ENCODE measurements around the gene ORC6. TPM values are rescaled to one million over a fixed set of nuclear protein-coding genes. Genes with fewer than 3 reads are reported as not detected.

ORC6 gene
- total RNA-seq, 1 experiment from 2014 or later: 95.0 TPM

DNA sequence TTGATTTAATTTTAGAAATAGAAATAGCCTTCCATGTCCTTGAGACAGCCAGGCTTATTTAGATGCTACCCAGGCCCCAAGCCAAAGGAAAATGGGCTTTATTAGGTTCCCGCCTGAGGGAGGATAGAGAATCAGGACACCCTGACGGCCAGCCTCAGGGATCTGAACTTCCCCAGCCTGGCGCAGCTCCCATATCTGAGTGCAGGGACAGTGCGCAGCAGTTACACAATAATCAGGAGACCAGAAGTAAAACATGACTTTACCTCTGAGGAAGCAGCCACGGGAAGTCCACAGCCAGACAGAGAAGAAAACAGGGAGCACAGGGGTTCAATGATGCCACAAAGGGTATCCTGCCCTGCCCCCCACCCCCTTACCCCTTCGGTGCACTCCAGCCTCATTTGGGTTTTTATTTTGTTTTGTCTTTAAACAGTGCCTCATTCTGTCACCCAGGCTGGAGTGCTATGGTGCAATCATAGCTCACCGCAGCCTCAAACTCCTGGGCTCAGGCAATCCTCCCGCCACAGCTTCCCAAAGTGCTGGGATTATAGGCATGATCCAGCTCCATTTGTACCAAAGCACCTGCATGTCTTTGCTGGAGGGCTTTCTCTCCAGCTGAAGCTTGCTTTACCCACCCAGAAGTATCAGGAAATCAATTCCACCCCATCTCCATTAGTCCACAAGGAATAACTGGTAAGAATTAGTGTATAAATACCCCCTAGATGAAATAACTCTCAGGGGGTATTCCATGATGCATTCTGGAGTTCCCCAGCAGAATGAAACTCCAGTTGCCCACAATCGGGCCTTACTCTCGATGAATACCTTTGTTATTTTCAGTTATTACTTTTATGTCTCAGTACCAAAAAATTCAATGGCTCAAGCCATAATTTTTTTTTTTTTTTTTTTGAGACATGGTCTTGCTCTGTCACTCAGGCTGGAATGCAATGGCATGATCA is 21.9 kb downstream of the ORC6 start:
- H3K4me1 Mint-ChIP-seq: no peaks in the 10 kb centered on the region
- Histone ChIP-seq H4K5ac (ENCODE audit: insufficient read length, low read depth, low read length) (no peak overlapping the region), H4K91ac (ENCODE audit: insufficient read length, low read depth, low read length) (no peak overlapping the region), H2BK20ac (ENCODE audit: low read depth, low read length, poor library complexity, severe bottlenecking) (no peak overlapping the region), H3K4ac (ENCODE audit: low read depth, low read length) (no peak overlapping the region), H3K14ac (ENCODE audit: insufficient read depth, low read length) (no peak overlapping the region), H3K56ac (ENCODE audit: insufficient read length, low read depth, low read length) (no peak overlapping the region), H3K23me2 (ENCODE audit: insufficient read length, low read depth, low read length, poor library complexity, severe bottlenecking) (no peaks in the 10 kb centered on the region), H3T11ph (ENCODE audit: low read length) (no peak overlapping the region), H3K27ac (ENCODE audit: insufficient read length, low read depth, low read length) (no peak overlapping the region), H2AK5ac (ENCODE audit: insufficient read length, low read length) (no peak overlapping the region), H3K18ac (ENCODE audit: insufficient read length, low read depth, low read length) (no peak overlapping the region), H3K9me3 (ENCODE audit: control insufficient read depth, low read depth, low read length) (no peaks in the 10 kb centered on the region), H2BK120ac (ENCODE audit: low read depth, low read length, poor library complexity, severe bottlenecking) (no peak overlapping the region), H2BK12ac (ENCODE audit: insufficient read length, low read depth, low read length) (no peak overlapping the region), H3K27me3 (ENCODE audit: insufficient read depth, low read length) (no peaks in the 10 kb centered on the region), H3K4me2 (ENCODE audit: insufficient read depth, insufficient read length, low read length) (no peak overlapping the region), H2BK5ac (ENCODE audit: insufficient read length, low read length) (no peak overlapping the region), H2AFZ (ENCODE audit: low read length) (no peak overlapping the region), H3K79me2 (ENCODE audit: insufficient read depth, low read length) (no peaks in the 10 kb centered on the region), H3K4me1 (ENCODE audit: insufficient read depth, low read length) (no peaks in the 10 kb centered on the region), H3K23ac (ENCODE audit: insufficient read length, low read depth, low read length) (no peak overlapping the region), H2BK15ac (ENCODE audit: low read depth, low read length) (no peak overlapping the region), H4K20me1 (ENCODE audit: control insufficient read depth, insufficient read depth, insufficient read length) (no peaks in the 10 kb centered on the region), H3K79me1 (ENCODE audit: insufficient read depth, low read depth, low read length, poor library complexity, severe bottlenecking) (no peaks in the 10 kb centered on the region), H3K9ac (ENCODE audit: extremely low read depth, insufficient read length, low read length) (no peak overlapping the region), H4K8ac (replicated peaks; ENCODE audit: insufficient read length, low read depth, low read length) (no peak overlapping the region)
- H3K36me3 Mint-ChIP-seq (ENCODE audit: insufficient read depth in 1 of 3, low read depth in 3 of 3): no peaks in the 10 kb centered on the region; a peak in 1 of 7 replicates
- DNase-seq: no peak
- no peaks in the 10 kb centered on the region for H3K9me3 Mint-ChIP-seq
- WGBS (ENCODE audit: extremely low coverage, insufficient read length, low lambda C conversion rate): no CpG with 5 or more reads among the region's 10 CpGs
- no peaks in the 10 kb centered on the region for H3K27me3 Mint-ChIP-seq (ENCODE audit: low read depth)
- H3K27ac Mint-ChIP-seq: peak overlapping the region in 1 of 3 experiments; percentile 53; a peak in 1 of 7 replicates
- TF ChIP-seq, protein P1, sequence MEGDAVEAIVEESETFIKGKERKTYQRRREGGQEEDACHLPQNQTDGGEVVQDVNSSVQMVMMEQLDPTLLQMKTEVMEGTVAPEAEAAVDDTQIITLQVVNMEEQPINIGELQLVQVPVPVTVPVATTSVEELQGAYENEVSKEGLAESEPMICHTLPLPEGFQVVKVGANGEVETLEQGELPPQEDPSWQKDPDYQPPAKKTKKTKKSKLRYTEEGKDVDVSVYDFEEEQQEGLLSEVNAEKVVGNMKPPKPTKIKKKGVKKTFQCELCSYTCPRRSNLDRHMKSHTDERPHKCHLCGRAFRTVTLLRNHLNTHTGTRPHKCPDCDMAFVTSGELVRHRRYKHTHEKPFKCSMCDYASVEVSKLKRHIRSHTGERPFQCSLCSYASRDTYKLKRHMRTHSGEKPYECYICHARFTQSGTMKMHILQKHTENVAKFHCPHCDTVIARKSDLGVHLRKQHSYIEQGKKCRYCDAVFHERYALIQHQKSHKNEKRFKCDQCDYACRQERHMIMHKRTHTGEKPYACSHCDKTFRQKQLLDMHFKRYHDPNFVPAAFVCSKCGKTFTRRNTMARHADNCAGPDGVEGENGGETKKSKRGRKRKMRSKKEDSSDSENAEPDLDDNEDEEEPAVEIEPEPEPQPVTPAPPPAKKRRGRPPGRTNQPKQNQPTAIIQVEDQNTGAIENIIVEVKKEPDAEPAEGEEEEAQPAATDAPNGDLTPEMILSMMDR (conservative IDR thresholded peaks at IDR 0.05): no peak
- H3K4me3 Mint-ChIP-seq: no peak overlapping the region

Data from H9 (cell line).